Astrocyte of the cerebellum (primary cell): ENCODE data around the gene OR1E1.
"Not testable (repeated sequence)": the region's sequence is repeated elsewhere in the genome, so short reads cannot be mapped to it uniquely, and the experiment has no call there.

ENCODE experiments used
- DNase-seq: peaks from one replicate; pipeline ENCODE4 v3.0.0-alpha.2; 2011; ENCODE audit warnings: low read depth
- H3K4me3 ChIP-seq: 2 replicates; pipeline ENCODE4 v1.5.1; 2011; ENCODE audit warnings: mild to moderate bottlenecking, low read depth, low read length, moderate library complexity
- in situ Hi-C: cut with HindIII; loops from 2 replicates; pipeline ENCODE4 v1.10.0; 2017; ENCODE audit warnings: low sequenced_read_pairs
- TF ChIP-seq, protein P1 (sequence below): IDR thresholded peaks from 2 replicates; pipeline ENCODE4 v1.5.1; 2012; ENCODE audit warnings: low read length, low read depth, moderate library complexity, mild to moderate bottlenecking; ENCODE audit errors: missing control alignments

Gene OR1E1

GRCh38 chr17:3415610-3416009, 17.4 kb upstream of the OR1E1 start:
- in situ Hi-C loops = loop anchor here (10.0 kb wide), 1 partner anchor 131 kb away; no protein-coding TSS in a partner anchor
- H3K4me3 ChIP-seq = no peak overlapping the region
- no peak for DNase-seq
- TF ChIP-seq, protein P1, sequence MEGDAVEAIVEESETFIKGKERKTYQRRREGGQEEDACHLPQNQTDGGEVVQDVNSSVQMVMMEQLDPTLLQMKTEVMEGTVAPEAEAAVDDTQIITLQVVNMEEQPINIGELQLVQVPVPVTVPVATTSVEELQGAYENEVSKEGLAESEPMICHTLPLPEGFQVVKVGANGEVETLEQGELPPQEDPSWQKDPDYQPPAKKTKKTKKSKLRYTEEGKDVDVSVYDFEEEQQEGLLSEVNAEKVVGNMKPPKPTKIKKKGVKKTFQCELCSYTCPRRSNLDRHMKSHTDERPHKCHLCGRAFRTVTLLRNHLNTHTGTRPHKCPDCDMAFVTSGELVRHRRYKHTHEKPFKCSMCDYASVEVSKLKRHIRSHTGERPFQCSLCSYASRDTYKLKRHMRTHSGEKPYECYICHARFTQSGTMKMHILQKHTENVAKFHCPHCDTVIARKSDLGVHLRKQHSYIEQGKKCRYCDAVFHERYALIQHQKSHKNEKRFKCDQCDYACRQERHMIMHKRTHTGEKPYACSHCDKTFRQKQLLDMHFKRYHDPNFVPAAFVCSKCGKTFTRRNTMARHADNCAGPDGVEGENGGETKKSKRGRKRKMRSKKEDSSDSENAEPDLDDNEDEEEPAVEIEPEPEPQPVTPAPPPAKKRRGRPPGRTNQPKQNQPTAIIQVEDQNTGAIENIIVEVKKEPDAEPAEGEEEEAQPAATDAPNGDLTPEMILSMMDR = no peak

GRCh38 chr17:3412216-3412615, 14.0 kb upstream of the OR1E1 start:
- not testable (repeated sequence) for DNase-seq, H3K4me3 ChIP-seq
- in situ Hi-C loops = loop anchor here (10.0 kb wide), 1 partner anchor 127 kb away; no protein-coding TSS in a partner anchor

- TF ChIP-seq, protein P1 = no peak
- DNase-seq = no peak
- in situ Hi-C loops = loop anchor here (10.0 kb wide), 1 partner anchor 126 kb away; no protein-coding TSS in a partner anchor
- H3K4me3 ChIP-seq = no peak within 1 kb of the TSS
Measured at GRCh38 chr17:3411070-3411469, 12.9 kb upstream of the OR1E1 start, which contains the start of gene OR3A3. Gene OR3A3, plus strand, starts transcription at chr17:3411370.

GRCh38 chr17:3403856-3404255, 5.6 kb upstream of the OR1E1 start:
- H3K4me3 ChIP-seq, in situ Hi-C loops, DNase-seq: not testable (repeated sequence)

DNA sequence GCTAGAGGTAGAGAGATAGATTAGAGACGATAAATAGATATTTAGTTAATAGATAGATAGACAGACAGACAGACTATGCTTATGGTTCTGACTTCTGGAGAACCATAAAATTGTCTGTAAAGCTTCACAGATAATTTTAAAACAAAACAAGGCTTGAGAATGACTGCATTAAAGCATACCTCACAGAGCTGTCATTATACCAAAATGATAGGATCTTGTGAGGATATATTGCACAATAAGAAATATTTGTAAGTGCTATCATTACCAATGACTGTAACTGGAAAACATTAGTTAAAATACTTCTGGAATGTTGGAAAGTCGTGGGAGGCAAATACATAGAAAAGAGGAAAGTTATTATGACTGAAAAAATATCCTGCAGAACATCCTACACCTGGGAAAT, 3.6 kb upstream of the OR1E1 start:
- DNase-seq = no peak
- H3K4me3 ChIP-seq = no peak overlapping the region
- in situ Hi-C loops = no loop called here
- TF ChIP-seq, protein P1 = no peak

- TF ChIP-seq, protein P1 = no peak
- in situ Hi-C loops = no loop called here
- DNase-seq = no peak
- H3K4me3 ChIP-seq = no peak overlapping the region
Measured at GRCh38 chr17:3400055-3400454, 1.8 kb upstream of the OR1E1 start.

DNA sequence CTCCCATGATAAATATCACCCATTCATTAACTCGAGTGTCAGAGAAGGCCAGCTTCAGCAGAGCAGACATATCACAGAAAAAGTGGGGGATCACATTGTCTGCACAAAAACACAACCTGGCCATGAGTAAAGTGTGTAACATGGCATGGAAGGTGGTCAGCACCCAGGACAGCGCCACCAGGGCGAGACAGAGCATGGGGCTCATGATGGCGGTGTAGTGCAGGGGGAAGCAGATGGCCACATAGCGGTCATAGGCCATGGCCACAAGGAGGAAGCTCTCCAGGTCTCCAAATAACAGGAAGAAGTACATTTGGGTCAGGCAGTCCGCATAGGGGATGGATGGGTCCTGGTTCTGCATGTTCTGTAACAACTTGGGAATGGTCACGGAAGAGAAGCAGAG, 409 bp downstream of the OR1E1 start:
- H3K4me3 ChIP-seq, DNase-seq, in situ Hi-C loops: not testable (repeated sequence)

- DNase-seq = no peak
- TF ChIP-seq, protein P1 = no peak
- in situ Hi-C loops = no loop called here
- H3K4me3 ChIP-seq = no peak overlapping the region
Measured at GRCh38 chr17:3389791-3390190, 8.4 kb downstream of the OR1E1 start.
